ENCODE data around the gene RIC3. TPM values are rescaled to one million over a fixed set of nuclear protein-coding genes. Genes with fewer than 3 reads are reported as not detected.

RIC3 gene
- total RNA-seq, 4 donors from 2014 or later: 11.8 to 28.2 (median 18.9) TPM

- 56 to 59% methylated on average over 8 of the region's 8 CpGs for WGBS, 2 donors
- no peaks in the 10 kb centered on the region for H3K9me3 ChIP-seq
- no peak overlapping the region for H3K4me3 ChIP-seq
- TF ChIP-seq EP300 (IDR thresholded peaks at IDR 0.05) (no peak), POLR2A (IDR thresholded peaks at IDR 0.05) (no peak), CTCF (IDR thresholded peaks at IDR 0.05) (no peak)
- no peaks in the 10 kb centered on the region for H3K27me3 ChIP-seq
- H3K4me1 ChIP-seq: peaks cover 0 to 33% (median 1%) of the 10 kb centered on the region in 4 donors
- H3K36me3 ChIP-seq: no peaks in the 10 kb centered on the region
- H3K27ac ChIP-seq: no peak overlapping the region
- DNase-seq (ENCODE audit: low spot score in 2 of 2): no peak
Observed at GRCh38 chr11:8086001-8086479, 82.8 kb downstream of the RIC3 start.

GRCh38 chr11:8085011-8085645 lies 83.7 kb downstream of the RIC3 start:
- Histone ChIP-seq H3K4me1 (peaks cover 0 to 42% (median 3%) of the 10 kb centered on the region in 4 donors), H3K36me3 (no peaks in the 10 kb centered on the region), H3K9me3 (no peaks in the 10 kb centered on the region), H3K27ac (no peak overlapping the region), H3K27me3 (no peaks in the 10 kb centered on the region), H3K4me3 (no peak overlapping the region)
- 81 to 87% methylated on average over 10 to 11 of the region's 11 CpGs for WGBS, 2 donors
- DNase-seq (ENCODE audit: low spot score in 2 of 2): no peak
- TF ChIP-seq CTCF (IDR thresholded peaks at IDR 0.05) (no peak), POLR2A (IDR thresholded peaks at IDR 0.05) (no peak), EP300 (IDR thresholded peaks at IDR 0.05) (no peak)

GRCh38 chr11:8084352-8084751 lies 84.5 kb downstream of the RIC3 start:
- WGBS, 2 donors: 91 to 94% methylated on average over 6 of the region's 6 CpGs
- H3K27ac ChIP-seq: no peak overlapping the region
- peaks cover 0 to 42% (median 3%) of the 10 kb centered on the region in 4 donors for H3K4me1 ChIP-seq
- H3K4me3 ChIP-seq: no peak overlapping the region
- no peak for DNase-seq (ENCODE audit: low spot score in 2 of 2)
- H3K27me3 ChIP-seq: no peaks in the 10 kb centered on the region
- TF ChIP-seq EP300 (IDR thresholded peaks at IDR 0.05) (no peak), POLR2A (IDR thresholded peaks at IDR 0.05) (no peak), CTCF (IDR thresholded peaks at IDR 0.05) (no peak)
- H3K36me3 ChIP-seq: no peaks in the 10 kb centered on the region
- H3K9me3 ChIP-seq: no peaks in the 10 kb centered on the region

GRCh38 chr11:8083871-8084281 lies 84.9 kb downstream of the RIC3 start:
- Histone ChIP-seq H3K36me3 (no peaks in the 10 kb centered on the region), H3K4me1 (peaks cover 0 to 42% (median 3%) of the 10 kb centered on the region in 4 donors), H3K9me3 (no peaks in the 10 kb centered on the region), H3K27me3 (no peaks in the 10 kb centered on the region), H3K27ac (no peak overlapping the region), H3K4me3 (no peak overlapping the region)
- TF ChIP-seq POLR2A (IDR thresholded peaks at IDR 0.05) (no peak), EP300 (IDR thresholded peaks at IDR 0.05) (no peak), CTCF (IDR thresholded peaks at IDR 0.05) (no peak)
- DNase-seq (ENCODE audit: low spot score in 2 of 2): no peak
- 44 to 55% methylated on average over 1 of the region's 1 CpG for WGBS, 2 donors

- Histone ChIP-seq H3K27ac (no peak overlapping the region), H3K9me3 (no peaks in the 10 kb centered on the region), H3K27me3 (no peaks in the 10 kb centered on the region), H3K36me3 (no peaks in the 10 kb centered on the region), H3K4me3 (no peak overlapping the region), H3K4me1 (peaks cover 0 to 42% (median 3%) of the 10 kb centered on the region in 4 donors)
- DNase-seq (ENCODE audit: low spot score in 2 of 2): no peak
- 76 to 80% methylated on average over 9 of the region's 9 CpGs for WGBS, 2 donors
- TF ChIP-seq CTCF (IDR thresholded peaks at IDR 0.05) (no peak), POLR2A (IDR thresholded peaks at IDR 0.05) (no peak), EP300 (IDR thresholded peaks at IDR 0.05) (no peak)
Observed at GRCh38 chr11:8083088-8083395, 85.8 kb downstream of the RIC3 start.

Measured in tibial nerve (tissue), 4 donors.